ENCODE data around the gene RPS25.
"Not testable (repeated sequence)": the region's sequence is repeated elsewhere in the genome, so short reads cannot be mapped to it uniquely, and the experiment has no call there.

RPS25 gene

DNA sequence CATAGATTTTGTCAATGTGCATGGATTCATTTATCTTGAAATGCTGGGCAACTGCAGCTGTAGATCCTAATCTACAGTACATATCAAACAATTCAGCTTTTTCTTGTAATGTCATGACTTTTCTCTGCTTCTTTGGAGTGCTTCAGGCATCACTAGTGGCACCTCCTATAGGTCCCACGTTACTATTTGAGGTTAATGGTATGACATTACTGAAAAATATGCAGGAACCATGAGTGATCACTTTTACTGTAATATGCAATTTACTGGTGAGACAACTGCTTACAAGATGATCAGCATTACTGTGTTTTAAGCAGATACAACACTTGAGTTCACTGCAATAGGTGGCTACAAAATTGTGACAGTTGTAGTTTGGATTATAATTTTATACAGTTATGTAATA lies 17.2 kb downstream of the RPS25 start:
- no peak overlapping the region for H3K4me3 ChIP-seq (ENCODE audit: low read length)
- peaks cover 9% of the 10 kb centered on the region for H3K4me1 ChIP-seq (ENCODE audit: control insufficient read depth, insufficient read depth, low read length)
- no peaks in the 10 kb centered on the region for H3K9me3 ChIP-seq (ENCODE audit: control insufficient read depth, low read length)
- no peak overlapping the region for H3K9ac ChIP-seq (ENCODE audit: low read length)
- H3K27me3 ChIP-seq (ENCODE audit: control insufficient read depth, insufficient read depth, low read length): no peaks in the 10 kb centered on the region
- H3K36me3 ChIP-seq (ENCODE audit: control insufficient read depth, insufficient read depth, low read length): no peaks in the 10 kb centered on the region

DNA sequence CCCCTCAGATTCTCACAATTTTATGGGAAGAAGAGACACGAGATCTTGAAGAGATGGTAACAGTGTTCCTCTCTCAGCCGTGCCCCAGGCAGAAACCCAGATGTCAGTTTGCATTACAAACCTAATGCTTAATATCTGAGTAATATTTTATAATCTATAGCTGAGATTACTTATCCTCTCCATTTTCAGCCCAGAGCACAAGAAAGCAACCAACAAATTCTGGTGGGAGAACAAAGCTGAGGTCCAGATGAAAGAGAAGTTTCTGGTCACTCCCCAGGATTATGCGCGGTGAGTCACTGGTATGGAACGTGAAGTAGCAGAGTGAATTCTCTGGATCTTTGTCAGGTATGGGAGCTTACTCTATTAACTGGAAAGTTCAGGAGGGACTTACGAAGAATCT lies 19.3 kb downstream of the RPS25 start:
- H3K4me1 ChIP-seq (ENCODE audit: control insufficient read depth, insufficient read depth, low read length): peaks cover 9% of the 10 kb centered on the region
- H3K9ac ChIP-seq (ENCODE audit: low read length): peak overlapping the region; percentile 58

DNA sequence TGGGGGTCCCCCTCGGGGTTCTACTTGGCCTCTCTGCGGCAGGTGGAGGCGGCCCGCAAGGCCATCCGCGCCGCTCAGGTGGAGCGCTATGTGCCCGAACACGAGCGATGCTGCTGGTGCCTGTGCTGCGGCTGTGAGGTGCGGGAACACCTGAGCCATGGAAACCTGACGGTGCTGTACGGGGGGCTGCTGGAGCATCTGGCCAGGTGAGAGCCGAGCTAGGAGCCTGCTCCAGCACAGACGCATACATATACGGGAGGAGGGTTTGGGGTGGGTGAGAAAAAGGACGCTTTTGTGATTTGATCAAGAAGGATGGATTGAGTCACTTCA lies 19.8 kb downstream of the RPS25 start:
- H3K27me3 ChIP-seq (ENCODE audit: control insufficient read depth, insufficient read depth, low read length): no peaks in the 10 kb centered on the region
- H3K4me1 ChIP-seq (ENCODE audit: control insufficient read depth, insufficient read depth, low read length): peaks cover 9% of the 10 kb centered on the region
- H3K4me3 ChIP-seq (ENCODE audit: low read length): peak overlapping the region; percentile 64
- H3K36me3 ChIP-seq (ENCODE audit: control insufficient read depth, insufficient read depth, low read length): no peaks in the 10 kb centered on the region
- no peaks in the 10 kb centered on the region for H3K9me3 ChIP-seq (ENCODE audit: control insufficient read depth, low read length)
- peak overlapping the region; percentile 58 for H3K9ac ChIP-seq (ENCODE audit: low read length)

More for the DNA sequence above, 19.3 kb downstream of the RPS25 start:
- Histone ChIP-seq H3K4me3 (ENCODE audit: low read length) (peak overlapping the region; percentile 64), H3K9me3 (ENCODE audit: control insufficient read depth, low read length) (no peaks in the 10 kb centered on the region), H3K27me3 (ENCODE audit: control insufficient read depth, insufficient read depth, low read length) (no peaks in the 10 kb centered on the region), H3K36me3 (ENCODE audit: control insufficient read depth, insufficient read depth, low read length) (no peaks in the 10 kb centered on the region)

DNA sequence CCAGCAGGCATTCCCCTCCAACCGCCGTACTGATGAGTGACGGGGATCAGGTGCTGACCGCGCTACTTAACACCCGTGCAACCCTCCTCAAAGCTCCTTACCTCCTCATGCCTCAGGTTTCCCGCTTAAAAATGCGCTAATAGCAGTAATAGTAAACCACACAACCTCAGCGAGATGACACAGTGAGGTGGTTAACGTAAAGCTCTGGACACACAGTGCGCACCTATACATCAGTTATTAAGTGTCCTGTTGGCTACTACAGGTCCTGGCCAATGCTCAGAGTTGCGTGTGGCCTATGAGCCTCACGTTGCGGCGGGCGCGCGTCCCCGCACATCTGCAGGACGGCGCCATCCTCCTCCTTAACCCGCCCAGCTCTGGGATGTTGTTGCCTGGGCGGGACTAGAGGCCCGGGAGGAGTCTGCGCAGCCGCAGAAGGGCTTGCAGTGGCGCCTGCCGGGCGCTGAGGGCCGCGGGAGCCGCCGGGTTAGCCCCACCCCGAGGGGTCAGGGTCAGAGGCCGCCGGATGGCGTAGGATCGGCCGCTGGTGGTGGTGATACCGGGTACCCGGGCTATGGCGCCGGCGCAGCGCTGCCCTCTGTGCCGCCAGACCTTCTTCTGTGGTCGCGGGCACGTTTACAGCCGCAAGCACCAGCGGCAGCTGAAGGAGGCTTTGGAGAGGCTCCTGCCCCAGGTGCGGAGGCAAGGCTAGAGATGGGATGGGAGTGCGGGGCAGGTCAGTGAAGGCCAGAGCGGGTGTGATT lies 20.3 kb downstream of the RPS25 start, which contains the start of gene CENATAC:
CENATAC (plus strand) TSS at position 512 of the 761 bp plus-strand sequence; CDS start at position 572, 60 bp downstream.
- Histone ChIP-seq H3K9me3 (ENCODE audit: control insufficient read depth, low read length) (no peaks in the 10 kb centered on the region), H3K4me1 (ENCODE audit: control insufficient read depth, insufficient read depth, low read length) (peaks cover 9% of the 10 kb centered on the region)

DNA sequence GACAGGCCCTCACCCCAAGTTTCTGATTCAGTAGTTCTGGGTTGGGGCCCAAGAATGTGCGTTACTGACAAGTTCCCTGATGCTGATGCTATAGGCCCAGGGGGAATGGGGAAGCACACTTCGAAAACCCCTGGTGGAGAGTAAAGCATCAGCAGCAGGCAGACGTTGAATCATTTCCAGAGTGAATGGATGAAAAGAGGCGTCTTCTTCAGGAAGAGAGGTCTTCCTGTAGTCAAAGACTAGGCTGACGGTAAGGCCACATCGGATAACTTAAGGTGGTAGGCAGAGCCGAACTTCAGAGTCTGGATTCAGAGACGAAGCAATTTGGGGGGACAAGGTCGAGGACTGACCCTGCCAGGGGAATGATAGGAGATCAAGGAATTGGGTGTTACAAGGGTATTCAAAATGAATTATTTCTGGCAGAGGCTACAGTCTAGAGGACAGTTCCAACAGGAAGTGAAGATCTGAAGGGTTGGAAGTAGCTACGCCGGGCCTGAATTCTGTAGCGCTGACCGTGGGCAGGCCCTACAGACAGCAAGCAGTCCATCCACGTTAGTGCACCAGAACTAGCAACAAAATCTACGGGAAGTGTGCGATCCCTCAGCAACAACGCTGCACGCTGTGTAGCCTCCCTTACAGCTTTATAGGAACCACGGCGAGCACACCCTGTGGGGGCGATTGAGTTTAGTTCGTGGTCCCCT lies 21.1 kb downstream of the RPS25 start:
- H3K27me3 ChIP-seq (ENCODE audit: control insufficient read depth, insufficient read depth, low read length): no peaks in the 10 kb centered on the region
- no peaks in the 10 kb centered on the region for H3K9me3 ChIP-seq (ENCODE audit: control insufficient read depth, low read length)
- peak overlapping the region; percentile 64 for H3K4me3 ChIP-seq (ENCODE audit: low read length)
- H3K4me1 ChIP-seq (ENCODE audit: control insufficient read depth, insufficient read depth, low read length): peaks cover 9% of the 10 kb centered on the region
- no peaks in the 10 kb centered on the region for H3K36me3 ChIP-seq (ENCODE audit: control insufficient read depth, insufficient read depth, low read length)
- H3K9ac ChIP-seq (ENCODE audit: low read length): peak overlapping the region; percentile 58

More for the DNA sequence above, 20.3 kb downstream of the RPS25 start, which contains the start of gene CENATAC:
- no peaks in the 10 kb centered on the region for H3K27me3 ChIP-seq (ENCODE audit: control insufficient read depth, insufficient read depth, low read length)
- no peaks in the 10 kb centered on the region for H3K36me3 ChIP-seq (ENCODE audit: control insufficient read depth, insufficient read depth, low read length)
- peak within 1 kb of the TSS; percentile 64 for H3K4me3 ChIP-seq (ENCODE audit: low read length)
- H3K9ac ChIP-seq (ENCODE audit: low read length): peak within 1 kb of the TSS; percentile 58

DNA sequence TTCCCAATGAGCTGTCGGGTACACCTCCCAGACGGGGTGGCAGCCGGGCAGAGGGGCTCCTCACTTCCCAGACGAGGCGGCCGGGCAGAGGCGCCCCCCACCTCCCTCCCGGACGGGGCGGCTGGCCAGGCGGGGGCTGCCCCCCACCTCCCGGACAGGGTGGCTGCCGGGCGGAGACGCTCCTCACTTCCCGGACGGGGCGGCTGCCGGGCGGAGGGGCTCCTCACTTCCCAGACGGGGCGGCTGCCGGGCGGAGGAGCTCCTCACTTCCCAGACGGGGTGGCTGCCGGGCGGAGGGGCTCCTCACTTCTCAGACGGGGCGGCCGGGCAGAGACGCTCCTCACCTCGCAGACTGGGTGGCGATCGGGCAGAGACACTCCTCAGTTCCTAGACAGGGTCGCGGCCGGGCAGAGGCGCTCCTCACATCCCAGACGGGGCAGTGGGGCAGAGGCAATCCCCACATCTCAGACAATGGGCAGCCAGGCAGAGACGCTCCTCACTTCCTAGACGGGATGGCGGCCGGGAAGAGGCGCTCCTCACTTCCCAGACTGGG lies 26.6 kb downstream of the RPS25 start:
- not testable (repeated sequence) for H3K9ac ChIP-seq (ENCODE audit: low read length); H3K36me3 ChIP-seq (ENCODE audit: control insufficient read depth, insufficient read depth, low read length); H3K4me3 ChIP-seq (ENCODE audit: low read length); H3K9me3 ChIP-seq (ENCODE audit: control insufficient read depth, low read length); H3K4me1 ChIP-seq (ENCODE audit: control insufficient read depth, insufficient read depth, low read length); H3K27me3 ChIP-seq (ENCODE audit: control insufficient read depth, insufficient read depth, low read length)

DNA sequence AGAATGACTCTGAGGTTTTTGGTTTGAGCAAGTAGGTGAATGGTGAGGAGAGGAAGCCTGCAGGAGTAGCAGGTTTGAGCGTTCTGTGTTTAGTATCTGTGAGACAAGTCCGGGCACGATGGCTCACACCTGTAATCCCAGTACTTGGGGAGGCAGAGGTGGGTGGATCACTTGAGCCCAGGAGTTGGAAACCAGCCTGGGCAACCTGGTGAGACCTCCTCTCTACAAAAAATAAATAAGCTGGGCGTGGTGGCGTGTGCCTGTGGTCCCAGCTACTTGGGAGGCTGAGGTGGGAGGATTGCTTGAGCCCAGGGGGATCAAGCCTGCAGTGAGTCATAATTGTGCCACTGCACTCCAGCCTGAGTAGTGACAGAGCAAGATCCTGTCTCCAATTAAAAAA lies 29.9 kb downstream of the RPS25 start:
- Histone ChIP-seq H3K4me1 (ENCODE audit: control insufficient read depth, insufficient read depth, low read length) (no peaks in the 10 kb centered on the region), H3K27me3 (ENCODE audit: control insufficient read depth, insufficient read depth, low read length) (no peaks in the 10 kb centered on the region), H3K9me3 (ENCODE audit: control insufficient read depth, low read length) (no peaks in the 10 kb centered on the region)

DNA sequence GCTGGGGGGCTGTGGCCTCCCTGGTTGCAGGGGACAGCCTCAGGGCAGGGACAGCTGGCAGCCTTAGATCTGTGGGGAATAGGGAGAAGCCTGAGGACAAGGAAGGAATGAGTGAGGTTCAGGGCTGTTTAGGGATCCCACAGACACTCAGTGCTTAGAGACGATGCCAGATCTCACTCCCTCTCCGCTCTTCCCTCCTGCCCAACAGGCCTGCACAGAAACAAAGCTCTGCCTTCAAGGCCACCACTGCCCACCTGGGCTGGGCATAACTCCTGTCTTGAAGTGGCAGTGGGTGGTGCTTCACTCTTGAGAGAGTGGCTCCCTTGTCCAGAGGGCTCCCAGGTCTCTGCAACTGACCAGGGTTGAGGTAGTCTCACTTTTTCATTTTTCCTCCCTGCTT lies 33.3 kb downstream of the RPS25 start:
- H3K4me3 ChIP-seq (ENCODE audit: low read length): no peak overlapping the region
- H3K36me3 ChIP-seq (ENCODE audit: control insufficient read depth, insufficient read depth, low read length): no peaks in the 10 kb centered on the region
- H3K9ac ChIP-seq (ENCODE audit: low read length): no peak overlapping the region
- peaks cover 9% of the 10 kb centered on the region for H3K27me3 ChIP-seq (ENCODE audit: control insufficient read depth, insufficient read depth, low read length)
- H3K4me1 ChIP-seq (ENCODE audit: control insufficient read depth, insufficient read depth, low read length): peaks cover 7% of the 10 kb centered on the region
- H3K9me3 ChIP-seq (ENCODE audit: control insufficient read depth, low read length): no peaks in the 10 kb centered on the region

More for the DNA sequence above, 29.9 kb downstream of the RPS25 start:
- no peak overlapping the region for H3K4me3 ChIP-seq (ENCODE audit: low read length)
- H3K9ac ChIP-seq (ENCODE audit: low read length): no peak overlapping the region
- no peaks in the 10 kb centered on the region for H3K36me3 ChIP-seq (ENCODE audit: control insufficient read depth, insufficient read depth, low read length)

DNA sequence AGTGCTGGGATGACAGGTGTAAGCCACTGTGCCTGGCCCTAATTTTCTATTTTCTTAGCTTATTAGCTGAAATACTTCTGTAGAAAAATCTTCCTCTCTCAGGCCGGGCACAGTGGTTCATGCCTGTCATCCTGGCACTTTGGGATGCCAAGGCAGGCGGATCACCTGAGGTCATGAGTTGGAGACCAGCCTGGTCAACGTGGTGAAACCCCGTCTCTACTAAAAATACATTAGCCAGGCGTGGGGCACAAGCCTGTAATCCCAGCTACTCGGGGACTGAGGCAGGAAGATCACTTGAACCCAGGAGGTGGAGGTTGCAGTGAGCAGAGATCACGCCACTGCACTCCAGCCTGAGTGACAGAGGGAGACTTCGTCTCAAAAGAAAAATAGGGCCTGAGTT lies 33.8 kb downstream of the RPS25 start:
- not testable (repeated sequence) for H3K9ac ChIP-seq (ENCODE audit: low read length)

DNA sequence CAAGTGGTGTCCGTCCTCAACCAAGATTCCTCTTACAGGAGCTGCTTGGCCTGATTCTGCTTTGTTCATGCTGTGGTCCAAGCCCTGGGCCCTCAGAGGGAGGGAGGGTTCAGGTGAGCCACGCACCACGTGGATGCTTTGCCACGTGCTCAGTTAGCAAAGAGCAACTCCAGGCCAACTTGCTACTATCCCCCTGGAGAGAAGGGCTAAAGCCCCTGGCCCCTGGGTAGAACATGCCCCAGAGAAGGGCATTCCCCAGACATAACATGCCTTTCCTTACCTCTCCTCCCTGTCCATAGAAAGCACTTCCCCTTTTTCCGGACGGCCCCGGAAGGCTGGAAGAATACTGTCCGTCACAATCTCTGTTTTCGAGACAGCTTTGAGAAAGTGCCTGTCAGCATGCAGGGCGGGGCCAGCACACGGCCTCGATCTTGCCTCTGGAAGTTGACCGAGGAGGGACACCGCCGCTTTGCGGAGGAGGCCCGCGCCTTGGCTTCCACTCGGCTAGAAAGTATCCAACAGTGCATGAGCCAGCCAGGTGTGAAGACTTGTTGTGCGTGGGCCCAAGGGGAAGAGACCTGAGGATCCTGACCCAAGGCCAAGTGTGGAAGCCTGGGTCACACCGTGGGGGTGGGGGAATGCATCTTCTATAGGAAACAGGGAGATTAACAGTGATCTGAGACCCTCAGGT lies 37.8 kb downstream of the RPS25 start:
- no peak overlapping the region for H3K9ac ChIP-seq (ENCODE audit: low read length)

More for the DNA sequence above, 33.8 kb downstream of the RPS25 start:
- not testable (repeated sequence) for H3K9me3 ChIP-seq (ENCODE audit: control insufficient read depth, low read length); H3K4me3 ChIP-seq (ENCODE audit: low read length); H3K27me3 ChIP-seq (ENCODE audit: control insufficient read depth, insufficient read depth, low read length); H3K4me1 ChIP-seq (ENCODE audit: control insufficient read depth, insufficient read depth, low read length); H3K36me3 ChIP-seq (ENCODE audit: control insufficient read depth, insufficient read depth, low read length)

DNA sequence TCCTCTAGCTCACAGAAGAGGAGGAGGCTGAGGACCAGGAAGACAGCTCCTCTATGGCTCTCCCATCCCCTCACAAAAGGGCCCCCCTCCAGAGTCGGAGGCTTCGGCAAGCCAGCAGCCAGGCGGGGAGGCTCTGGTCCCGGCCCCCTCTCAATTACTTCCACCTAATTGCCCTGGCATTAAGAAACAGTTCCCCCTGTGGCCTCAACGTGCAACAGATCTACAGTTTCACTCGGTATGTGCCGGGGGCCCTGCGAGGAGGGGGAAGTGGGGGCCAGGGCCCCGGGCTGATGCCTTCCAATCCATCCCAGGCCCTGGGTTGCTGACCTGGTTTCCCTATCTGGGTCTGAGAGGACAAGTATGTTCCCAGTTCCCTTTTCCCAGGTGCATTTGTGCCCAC lies 38.7 kb downstream of the RPS25 start:
- Histone ChIP-seq H3K9me3 (ENCODE audit: control insufficient read depth, low read length) (no peaks in the 10 kb centered on the region), H3K36me3 (ENCODE audit: control insufficient read depth, insufficient read depth, low read length) (no peaks in the 10 kb centered on the region), H3K9ac (ENCODE audit: low read length) (no peak overlapping the region), H3K27me3 (ENCODE audit: control insufficient read depth, insufficient read depth, low read length) (peaks cover 9% of the 10 kb centered on the region), H3K4me3 (ENCODE audit: low read length) (no peak overlapping the region), H3K4me1 (ENCODE audit: control insufficient read depth, insufficient read depth, low read length) (peaks cover 7% of the 10 kb centered on the region)

More for the DNA sequence above, 37.8 kb downstream of the RPS25 start:
- Histone ChIP-seq H3K27me3 (ENCODE audit: control insufficient read depth, insufficient read depth, low read length) (peaks cover 9% of the 10 kb centered on the region), H3K4me3 (ENCODE audit: low read length) (no peak overlapping the region), H3K36me3 (ENCODE audit: control insufficient read depth, insufficient read depth, low read length) (no peaks in the 10 kb centered on the region), H3K4me1 (ENCODE audit: control insufficient read depth, insufficient read depth, low read length) (peaks cover 7% of the 10 kb centered on the region), H3K9me3 (ENCODE audit: control insufficient read depth, low read length) (no peaks in the 10 kb centered on the region)
